ENCODE data around the gene NPY.

DNA sequence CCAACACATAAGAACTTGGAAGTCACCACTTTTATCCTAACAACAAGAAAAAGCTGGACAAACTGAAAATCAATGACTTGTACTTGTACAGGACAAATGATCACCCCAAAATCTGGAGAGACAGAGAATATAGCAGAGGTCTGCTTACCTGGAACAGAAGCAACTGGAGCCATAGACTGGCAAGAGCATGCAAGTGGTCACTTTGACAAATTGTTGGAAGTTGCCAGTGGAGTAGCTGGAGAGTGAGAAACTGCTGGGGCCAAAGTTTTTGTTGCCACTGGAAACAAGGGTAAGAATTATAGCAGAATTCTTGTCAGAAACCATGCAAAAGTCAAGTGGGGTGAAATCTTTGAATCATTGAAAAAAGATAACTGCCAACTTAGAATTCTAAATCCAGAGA is 35.2 kb downstream of the NPY start:
- TF ChIP-seq CSDC2 (CRISPR knock-in tag; IDR thresholded peaks at IDR 0.05) (no peak), TCF4 (CRISPR knock-in tag; IDR thresholded peaks at IDR 0.05; ENCODE audit: borderline replicate concordance) (no peak), RARB (CRISPR knock-in tag; IDR thresholded peaks at IDR 0.05) (no peak), ZC3H10 (CRISPR knock-in tag; IDR thresholded peaks at IDR 0.05) (no peak), ESRRG (CRISPR knock-in tag; IDR thresholded peaks at IDR 0.05) (no peak), PPARA (CRISPR knock-in tag; IDR thresholded peaks at IDR 0.05; ENCODE audit: borderline replicate concordance) (no peak), SNAI2 (CRISPR knock-in tag; IDR thresholded peaks at IDR 0.05) (no peak), ARNTL (CRISPR knock-in tag; IDR thresholded peaks at IDR 0.05; ENCODE audit: borderline replicate concordance, low read depth) (no peak)
- TF ChIP-seq, protein P1, sequence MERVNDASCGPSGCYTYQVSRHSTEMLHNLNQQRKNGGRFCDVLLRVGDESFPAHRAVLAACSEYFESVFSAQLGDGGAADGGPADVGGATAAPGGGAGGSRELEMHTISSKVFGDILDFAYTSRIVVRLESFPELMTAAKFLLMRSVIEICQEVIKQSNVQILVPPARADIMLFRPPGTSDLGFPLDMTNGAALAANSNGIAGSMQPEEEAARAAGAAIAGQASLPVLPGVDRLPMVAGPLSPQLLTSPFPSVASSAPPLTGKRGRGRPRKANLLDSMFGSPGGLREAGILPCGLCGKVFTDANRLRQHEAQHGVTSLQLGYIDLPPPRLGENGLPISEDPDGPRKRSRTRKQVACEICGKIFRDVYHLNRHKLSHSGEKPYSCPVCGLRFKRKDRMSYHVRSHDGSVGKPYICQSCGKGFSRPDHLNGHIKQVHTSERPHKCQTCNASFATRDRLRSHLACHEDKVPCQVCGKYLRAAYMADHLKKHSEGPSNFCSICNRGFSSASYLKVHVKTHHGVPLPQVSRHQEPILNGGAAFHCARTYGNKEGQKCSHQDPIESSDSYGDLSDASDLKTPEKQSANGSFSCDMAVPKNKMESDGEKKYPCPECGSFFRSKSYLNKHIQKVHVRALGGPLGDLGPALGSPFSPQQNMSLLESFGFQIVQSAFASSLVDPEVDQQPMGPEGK (CRISPR knock-in tag; IDR thresholded peaks at IDR 0.05; ENCODE audit: borderline replicate concordance), result no peak

Data from SK-N-SH treated with all-trans-retinoic acid at 6 μM for 48 hours (cell line).